DMS53 (cell line): ENCODE measurements around the gene ART5.
A peak's percentile ranks its signal among the peaks of the same experiment; 100 is the strongest.

ENCODE experiments used
- DNase-seq: peaks from one replicate; lab custom pipeline; 2025; lab: John Stamatoyannopoulos, UW

The ART5 gene

GRCh38 chr11:3641701-3642070 lies at the start of gene ART5:
TSS of gene ART5 (minus strand) at chr11:3641992. CDS start at chr11:3641862, 130 bp downstream.
- no peak for DNase-seq

- DNase-seq: no peak
These were observed 45.0 kb upstream of the ART5 start for GRCh38 chr11:3686751-3687150.

- no peak for DNase-seq
These were observed 44.1 kb upstream of the ART5 start for GRCh38 chr11:3685923-3686322.

- no peak for DNase-seq
These were observed 43.0 kb upstream of the ART5 start for GRCh38 chr11:3684819-3685172.

- DNase-seq: no peak
These were observed 42.5 kb upstream of the ART5 start for GRCh38 chr11:3684129-3684818.

- DNase-seq: no peak
These were observed 41.2 kb upstream of the ART5 start for GRCh38 chr11:3683039-3683438.

GRCh38 chr11:3679077-3679476 lies 37.3 kb upstream of the ART5 start:
- no peak for DNase-seq

GRCh38 chr11:3675971-3676370 lies 34.2 kb upstream of the ART5 start:
- DNase-seq: no peak

- DNase-seq: no peak
These were observed 32.4 kb upstream of the ART5 start for GRCh38 chr11:3674189-3674588.

GRCh38 chr11:3671334-3672254 lies 29.8 kb upstream of the ART5 start, which contains the start of gene CHRNA10:
TSS of gene CHRNA10 (minus strand) at chr11:3671384. CDS start at chr11:3671312, 72 bp downstream.
- no peak for DNase-seq

GRCh38 chr11:3669742-3670183 lies 28.0 kb upstream of the ART5 start:
- DNase-seq: no peak

GRCh38 chr11:3669128-3669527 lies 27.3 kb upstream of the ART5 start:
- DNase-seq: no peak

GRCh38 chr11:3667149-3668035 lies 25.6 kb upstream of the ART5 start:
- DNase-seq: no peak

GRCh38 chr11:3666023-3666530 lies 24.3 kb upstream of the ART5 start:
- DNase-seq: no peak

- DNase-seq: no peak
These were observed 23.7 kb upstream of the ART5 start for GRCh38 chr11:3665336-3666022.

GRCh38 chr11:3664032-3664630 lies 22.3 kb upstream of the ART5 start:
- DNase-seq: no peak

GRCh38 chr11:3662856-3663255 lies 21.1 kb upstream of the ART5 start:
- DNase-seq: no peak

- no peak for DNase-seq
These were observed 19.2 kb upstream of the ART5 start for GRCh38 chr11:3660960-3661359.

GRCh38 chr11:3659595-3660515 lies 18.1 kb upstream of the ART5 start:
- peak; percentile 70 for DNase-seq

- no peak for DNase-seq
These were observed 16.5 kb upstream of the ART5 start for GRCh38 chr11:3658252-3658651.
